ENCODE data around the gene ERC1. TPM values are rescaled to one million over a fixed set of nuclear protein-coding genes. Genes with fewer than 3 reads are reported as not detected.

ERC1 gene
- total and polyA plus RNA-seq, 5 experiments from 2014 or later = 14.0 to 51.9 (median 22.5) TPM

DNA sequence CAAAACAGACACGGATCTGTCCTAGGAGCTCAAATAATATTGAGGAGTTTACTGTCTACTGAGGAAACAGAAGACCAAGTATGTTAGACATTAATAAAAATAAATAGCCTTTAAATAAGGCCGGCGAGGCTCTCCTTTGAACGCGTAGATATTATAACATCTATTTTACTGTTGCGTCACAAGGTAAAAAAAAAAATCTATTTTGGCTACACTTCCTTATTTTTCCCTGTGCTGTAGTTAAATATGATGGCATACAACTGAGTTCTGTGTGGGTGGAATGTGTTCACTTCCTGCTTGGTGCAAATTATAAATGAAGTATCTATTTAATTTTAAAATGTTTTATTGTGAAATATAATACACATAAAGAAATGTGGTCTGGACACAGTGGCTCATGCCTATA, 24.3 kb upstream of the ERC1 start:
- DNase-seq (no peak), ATAC-seq (no peak)
- H3K27ac Mint-ChIP-seq = peak overlapping the region in 1 of 10 donors; percentile 15
- no peaks in the 10 kb centered on the region for H3K27me3 Mint-ChIP-seq
- H3K4me1 Mint-ChIP-seq = no peaks in the 10 kb centered on the region
- no peak overlapping the region for H3K4me3 Mint-ChIP-seq
- H3K36me3 Mint-ChIP-seq = no peaks in the 10 kb centered on the region
- H3K9me3 Mint-ChIP-seq = no peaks in the 10 kb centered on the region
- POLR2A ChIA-PET = no interaction called here

DNA sequence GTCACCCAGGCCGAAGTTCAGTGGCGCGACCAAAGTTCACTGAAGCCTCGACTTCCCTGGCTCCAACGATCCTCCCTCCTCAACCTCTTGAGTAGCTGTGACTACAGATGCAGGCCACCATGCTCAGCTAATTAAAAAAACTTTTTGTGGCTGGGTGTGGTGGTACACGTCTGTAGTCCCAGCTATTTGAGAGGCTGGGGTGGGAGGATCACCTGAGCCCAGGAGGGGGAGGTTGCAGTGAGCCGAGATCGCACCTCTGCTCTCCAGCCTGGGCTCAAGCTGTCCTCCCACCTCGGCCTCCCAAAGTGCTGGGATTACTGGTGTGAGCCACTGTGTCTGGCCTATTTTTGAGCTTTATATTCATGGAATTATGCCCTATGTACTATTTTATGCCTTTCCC, 23.4 kb upstream of the ERC1 start:
- Mint-ChIP-seq H3K36me3 (no peaks in the 10 kb centered on the region), H3K4me3 (no peak overlapping the region), H3K4me1 (no peaks in the 10 kb centered on the region), H3K9me3 (no peaks in the 10 kb centered on the region), H3K27ac (peak overlapping the region in 1 of 10 donors; percentile 71), H3K27me3 (no peaks in the 10 kb centered on the region)
- ATAC-seq = no peak
- no peak for DNase-seq
- POLR2A ChIA-PET = no interaction called here

DNA sequence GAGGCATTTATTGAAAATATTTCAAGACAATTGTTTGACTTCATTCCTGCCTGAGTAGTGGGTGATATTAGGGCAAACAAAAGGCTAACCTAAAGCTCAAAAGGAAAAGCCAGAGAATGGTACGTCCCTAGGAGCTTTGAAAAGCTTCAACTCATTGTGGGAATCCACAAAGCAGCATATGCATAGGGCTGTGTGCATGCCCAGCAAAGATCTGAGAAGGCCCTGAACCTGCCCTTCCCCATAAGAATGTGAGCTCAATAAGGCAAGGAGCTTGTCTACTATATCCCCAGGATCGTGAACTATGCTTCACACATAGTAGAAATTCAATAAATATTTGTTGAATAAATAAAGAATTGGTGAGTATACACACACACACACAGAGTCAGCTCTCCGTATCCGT, 22.5 kb upstream of the ERC1 start:
- Mint-ChIP-seq H3K4me1 (no peaks in the 10 kb centered on the region), H3K9me3 (no peaks in the 10 kb centered on the region), H3K27me3 (no peaks in the 10 kb centered on the region), H3K4me3 (no peak overlapping the region), H3K36me3 (no peaks in the 10 kb centered on the region), H3K27ac (no peak overlapping the region)
- no peak for ATAC-seq
- DNase-seq = no peak
- POLR2A ChIA-PET = no interaction called here

DNA sequence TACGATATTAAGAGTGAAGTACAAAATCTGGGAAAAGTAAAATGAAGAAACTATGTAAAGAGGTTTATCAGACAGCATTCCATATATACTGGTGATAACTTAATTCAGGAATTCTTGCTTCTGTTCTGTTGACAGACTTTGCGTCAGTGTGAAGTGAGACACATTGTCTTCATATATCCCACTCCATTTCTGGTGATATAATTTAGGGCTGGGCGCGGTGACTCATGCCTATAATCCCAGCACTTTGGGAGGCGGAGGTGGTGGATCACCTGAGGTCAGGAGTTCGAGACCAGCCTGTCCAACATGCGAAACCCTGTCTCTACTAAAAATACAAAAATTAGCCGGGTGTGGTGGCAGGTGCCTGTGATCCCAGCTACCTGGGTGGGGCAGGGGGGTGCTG, 21.2 kb upstream of the ERC1 start:
- ATAC-seq (no peak), DNase-seq (no peak)
- no peaks in the 10 kb centered on the region for H3K36me3 Mint-ChIP-seq
- H3K9me3 Mint-ChIP-seq = no peaks in the 10 kb centered on the region
- H3K4me3 Mint-ChIP-seq = no peak overlapping the region
- no peaks in the 10 kb centered on the region for H3K4me1 Mint-ChIP-seq
- POLR2A ChIA-PET = interaction anchor here (0.7 kb wide), 1 partner anchor 54 kb away, joined by 3 read pairs; no protein-coding TSS in a partner anchor
- no peak overlapping the region for H3K27ac Mint-ChIP-seq
- H3K27me3 Mint-ChIP-seq = no peaks in the 10 kb centered on the region

DNA sequence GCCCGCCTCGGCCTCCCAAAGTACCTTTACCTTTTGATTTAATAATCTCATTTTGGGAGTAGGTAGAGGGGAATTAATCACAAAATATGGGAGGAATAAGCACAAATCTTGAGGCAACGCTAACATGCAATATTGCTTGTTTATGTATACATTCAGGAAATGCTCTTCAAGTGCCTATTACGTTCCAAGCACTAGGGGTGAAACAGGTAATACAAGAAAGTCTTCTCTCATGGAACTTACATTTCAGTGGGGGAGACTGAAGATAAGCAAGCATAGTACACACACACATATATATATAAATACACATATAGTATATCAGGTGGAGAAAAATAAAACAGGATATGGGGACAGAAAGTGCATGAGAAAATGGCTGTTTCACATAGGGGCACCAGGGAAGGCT, 19.0 kb upstream of the ERC1 start:
- POLR2A ChIA-PET = no interaction called here
- no peak overlapping the region for H3K27ac Mint-ChIP-seq
- no peaks in the 10 kb centered on the region for H3K27me3 Mint-ChIP-seq
- H3K4me3 Mint-ChIP-seq = no peak overlapping the region
- ATAC-seq (no peak), DNase-seq (no peak)
- H3K36me3 Mint-ChIP-seq = no peaks in the 10 kb centered on the region
- no peaks in the 10 kb centered on the region for H3K4me1 Mint-ChIP-seq
- H3K9me3 Mint-ChIP-seq = no peaks in the 10 kb centered on the region

DNA sequence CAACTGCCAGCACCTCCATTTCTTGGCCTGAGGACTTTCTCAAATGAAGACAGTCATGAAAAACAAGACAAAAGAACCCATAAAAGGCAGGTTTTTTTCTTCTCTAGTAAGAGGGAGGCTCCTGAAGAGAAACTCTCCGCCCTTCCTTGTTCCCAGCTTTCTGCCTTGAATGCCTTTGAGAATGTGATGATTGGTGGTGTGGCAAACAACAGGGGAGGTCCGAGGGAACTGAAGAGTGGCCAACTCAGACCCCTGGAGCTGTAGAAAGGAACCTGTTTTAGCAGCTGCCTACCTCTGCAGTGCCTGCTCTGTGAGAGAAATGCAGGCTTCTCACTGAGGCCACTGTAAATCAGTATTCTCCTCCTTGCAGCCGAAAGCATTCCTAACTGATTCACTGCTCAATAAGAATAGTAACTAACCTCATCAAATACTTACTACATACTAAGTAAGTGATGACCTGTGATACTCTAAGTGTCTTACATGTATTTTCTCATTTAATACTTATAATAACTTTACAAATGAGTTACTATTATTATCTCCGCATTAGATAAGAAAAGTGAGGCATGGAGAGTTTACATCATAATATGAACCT, 16.7 kb upstream of the ERC1 start:
- Mint-ChIP-seq H3K4me1 (no peaks in the 10 kb centered on the region), H3K27ac (no peak overlapping the region), H3K9me3 (no peaks in the 10 kb centered on the region), H3K36me3 (no peaks in the 10 kb centered on the region), H3K27me3 (no peaks in the 10 kb centered on the region), H3K4me3 (no peak overlapping the region)
- no peak for ATAC-seq
- no peak for DNase-seq
- POLR2A ChIA-PET = interaction anchor here (0.5 kb wide), 1 partner anchor 30 kb away, joined by 8 read pairs; no protein-coding TSS in a partner anchor

DNA sequence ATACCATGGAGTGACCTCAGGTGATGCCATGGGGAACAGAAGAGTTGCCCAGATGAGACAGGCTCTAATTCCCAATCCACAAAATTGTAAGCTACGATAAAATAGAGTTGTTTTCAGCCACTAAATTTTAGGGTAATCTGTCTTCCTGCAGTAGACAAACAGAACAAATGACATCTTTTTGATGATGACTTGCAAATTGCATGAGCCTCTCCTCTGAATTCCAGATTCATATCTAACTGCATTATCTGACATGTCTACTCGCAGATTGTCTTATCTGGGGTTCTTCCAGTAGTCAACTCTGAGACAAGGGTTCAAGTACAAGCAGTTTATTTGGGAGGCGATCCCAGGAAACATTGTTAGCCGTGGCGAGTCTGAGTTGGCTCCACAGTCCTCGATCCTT, 14.4 kb upstream of the ERC1 start:
- Mint-ChIP-seq H3K4me3 (no peak overlapping the region), H3K27me3 (no peaks in the 10 kb centered on the region), H3K4me1 (no peaks in the 10 kb centered on the region), H3K9me3 (no peaks in the 10 kb centered on the region), H3K36me3 (no peaks in the 10 kb centered on the region), H3K27ac (no peak overlapping the region)
- ATAC-seq (no peak), DNase-seq (no peak)
- POLR2A ChIA-PET = no interaction called here

DNA sequence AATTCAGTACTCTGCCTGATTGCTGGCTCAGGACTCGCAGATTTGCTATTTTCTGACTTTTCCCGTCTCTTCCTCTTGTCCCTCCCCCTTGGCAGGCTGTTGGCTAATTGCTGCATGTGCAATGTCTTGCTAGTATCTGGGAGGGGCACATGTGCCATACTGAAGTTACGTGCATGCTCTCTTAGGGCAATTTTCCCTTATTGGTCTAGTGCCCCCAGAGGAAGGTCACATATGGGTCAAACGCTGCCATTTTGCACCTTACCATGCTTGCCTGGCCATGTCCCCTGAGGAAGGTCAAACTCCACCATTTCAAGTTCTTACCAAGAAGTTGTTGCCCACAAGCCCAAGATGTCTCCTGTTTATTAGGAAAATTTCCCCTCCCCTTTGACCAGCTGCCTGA, 13.9 kb upstream of the ERC1 start:
- POLR2A ChIA-PET = interaction anchor here (1.6 kb wide), 1 partner anchor 13 kb away, joined by 5 read pairs; no protein-coding TSS in a partner anchor
- no peaks in the 10 kb centered on the region for H3K36me3 Mint-ChIP-seq
- no peaks in the 10 kb centered on the region for H3K9me3 Mint-ChIP-seq
- H3K4me1 Mint-ChIP-seq = no peaks in the 10 kb centered on the region
- no peak for DNase-seq
- ATAC-seq = no peak
- no peak overlapping the region for H3K4me3 Mint-ChIP-seq
- H3K27me3 Mint-ChIP-seq = no peaks in the 10 kb centered on the region
- H3K27ac Mint-ChIP-seq = no peak overlapping the region

DNA sequence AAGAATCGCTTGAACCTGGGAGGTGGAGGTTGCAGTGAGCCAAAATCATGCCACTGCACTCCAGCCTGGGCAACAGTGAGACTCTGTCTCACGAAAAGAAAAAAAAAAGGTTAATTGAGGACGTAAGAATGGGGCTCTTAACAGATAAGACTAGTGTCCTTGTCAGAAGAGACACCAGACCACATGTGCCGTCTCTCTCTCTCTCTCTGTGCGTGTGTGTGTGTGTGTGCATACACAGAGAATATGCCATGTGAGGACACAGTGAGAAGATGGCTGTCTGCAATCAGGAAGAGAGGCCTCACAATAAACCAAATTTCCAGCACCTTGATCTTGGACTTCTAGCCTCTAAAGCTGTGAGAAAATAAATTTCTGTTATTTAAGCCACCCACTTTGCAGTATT, 11.7 kb upstream of the ERC1 start:
- POLR2A ChIA-PET = interaction anchor here (0.7 kb wide), 1 partner anchor 138 kb away, joined by 3 read pairs; no protein-coding TSS in a partner anchor
- ATAC-seq (no peak), DNase-seq (no peak)
- H3K9me3 Mint-ChIP-seq = no peaks in the 10 kb centered on the region
- no peak overlapping the region for H3K4me3 Mint-ChIP-seq
- H3K4me1 Mint-ChIP-seq = no peaks in the 10 kb centered on the region
- no peaks in the 10 kb centered on the region for H3K27me3 Mint-ChIP-seq
- H3K36me3 Mint-ChIP-seq = no peaks in the 10 kb centered on the region
- H3K27ac Mint-ChIP-seq = no peak overlapping the region

DNA sequence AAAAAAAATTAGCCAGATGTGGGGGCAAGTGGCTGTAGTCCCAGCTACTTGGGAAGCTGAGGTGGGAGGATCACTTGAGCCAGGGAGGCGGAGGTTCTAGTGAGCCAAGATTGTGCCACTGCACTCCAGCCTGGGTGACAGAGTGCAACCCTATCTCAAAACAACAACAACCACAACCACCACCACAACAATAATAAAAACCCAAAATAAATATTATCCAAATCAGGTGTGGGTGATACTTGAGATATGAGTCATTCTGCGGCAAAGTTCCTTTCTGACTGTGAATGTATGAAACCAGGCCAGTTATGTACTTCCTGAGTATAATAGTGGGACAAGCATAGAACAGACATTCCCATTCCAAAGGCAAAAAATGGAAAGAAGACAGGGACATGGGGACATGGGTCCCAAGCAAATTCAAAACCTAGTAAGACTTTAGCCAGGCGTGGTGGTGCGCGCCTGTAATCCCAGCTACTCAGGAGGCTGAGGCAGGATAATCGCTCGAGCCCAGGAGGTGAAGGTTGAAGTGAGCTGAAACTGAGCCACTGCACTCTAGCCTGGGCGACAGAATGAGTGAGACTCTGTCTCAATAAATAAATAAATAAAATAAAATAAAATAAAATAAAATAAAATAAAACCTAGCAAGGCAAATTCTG, 9.7 kb upstream of the ERC1 start:
- Mint-ChIP-seq H3K27ac (no peak overlapping the region), H3K9me3 (no peaks in the 10 kb centered on the region), H3K4me1 (no peaks in the 10 kb centered on the region), H3K4me3 (no peak overlapping the region), H3K36me3 (no peaks in the 10 kb centered on the region), H3K27me3 (no peaks in the 10 kb centered on the region)
- ATAC-seq (no peak), DNase-seq (no peak)
- POLR2A ChIA-PET = no interaction called here

DNA sequence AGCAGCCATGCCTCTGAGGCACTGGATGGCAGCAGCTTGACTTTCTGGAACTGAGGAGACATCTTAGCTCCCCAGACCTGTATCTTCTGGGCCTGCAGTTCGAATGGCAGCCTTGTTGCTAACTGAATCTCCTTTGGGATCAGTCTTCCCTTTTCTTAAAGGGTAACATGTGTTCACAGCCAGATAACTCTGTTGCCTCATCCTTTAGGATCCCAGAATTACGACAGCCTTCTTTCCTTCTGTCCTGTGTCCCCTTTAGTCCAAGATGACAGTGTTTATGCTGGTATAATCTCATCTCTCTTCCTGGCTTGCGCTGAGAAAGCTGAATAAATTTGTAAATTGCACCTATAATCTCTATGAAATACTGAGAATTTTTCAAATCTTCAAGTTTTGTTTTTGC, 9.1 kb upstream of the ERC1 start:
- DNase-seq (no peak), ATAC-seq (no peak)
- H3K9me3 Mint-ChIP-seq = no peaks in the 10 kb centered on the region
- no peaks in the 10 kb centered on the region for H3K4me1 Mint-ChIP-seq
- no peaks in the 10 kb centered on the region for H3K36me3 Mint-ChIP-seq
- POLR2A ChIA-PET = no interaction called here
- no peak overlapping the region for H3K4me3 Mint-ChIP-seq
- H3K27me3 Mint-ChIP-seq = no peaks in the 10 kb centered on the region
- H3K27ac Mint-ChIP-seq = peak overlapping the region in 1 of 10 donors; percentile 1

DNA sequence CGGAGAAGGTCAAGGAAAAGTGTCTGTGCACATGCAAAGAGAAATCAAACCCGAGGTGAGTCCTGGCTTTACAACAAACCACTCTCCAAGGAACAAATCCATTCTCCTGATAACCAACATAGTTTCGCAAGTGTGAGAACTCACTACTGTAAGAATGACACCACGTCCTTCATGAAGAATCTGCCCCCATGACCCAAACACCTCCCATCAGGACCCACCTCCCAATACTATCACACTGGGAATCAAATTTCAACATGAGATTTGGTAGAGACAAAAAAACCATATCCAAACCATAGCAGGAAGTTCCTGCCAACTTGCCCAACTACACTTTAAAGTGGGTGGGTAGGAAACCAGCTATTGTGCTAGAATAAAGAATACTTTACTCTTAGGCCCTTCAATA, 2.4 kb upstream of the ERC1 start:
- Mint-ChIP-seq H3K27me3 (no peaks in the 10 kb centered on the region), H3K36me3 (peaks cover 0 to 1% (median 0%) of the 10 kb centered on the region in 3 donors), H3K27ac (peak overlapping the region in 9 of 10 donors; percentile 45 to 97 (median 91)), H3K4me3 (peak overlapping the region; percentile 0 to 96 (median 90)), H3K9me3 (no peaks in the 10 kb centered on the region), H3K4me1 (peaks cover 23 to 40% (median 39%) of the 10 kb centered on the region in 4 donors)
- DNase-seq (peak in 2 of 10 donors; percentile 19 to 28), ATAC-seq (no peak)
- POLR2A ChIA-PET = interaction anchor here (1.4 kb wide), 1 partner anchor 39 kb away, joined by 6 read pairs; the partner anchor contains the start of gene RAD52

DNA sequence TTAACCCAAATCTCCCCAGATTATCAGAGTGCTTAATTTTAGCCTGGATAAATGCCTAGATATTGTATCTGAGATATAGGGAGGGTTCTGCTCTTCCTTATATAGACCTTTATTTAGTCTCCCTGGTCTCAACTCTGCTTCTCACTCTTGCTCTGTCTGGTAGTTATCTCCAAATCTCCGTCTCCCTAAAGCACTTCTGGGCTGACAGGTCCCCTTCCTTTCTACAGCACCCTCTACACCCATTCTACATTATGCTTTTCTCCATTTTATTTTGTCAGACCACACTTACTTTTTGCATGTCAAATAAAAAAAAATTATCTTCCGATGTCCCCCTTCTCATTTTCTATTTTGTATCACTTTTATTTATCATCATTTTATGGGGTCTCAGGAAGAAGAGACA, 2.0 kb upstream of the ERC1 start:
- Mint-ChIP-seq H3K4me1 (peaks cover 23 to 40% (median 39%) of the 10 kb centered on the region in 4 donors), H3K27me3 (no peaks in the 10 kb centered on the region), H3K9me3 (no peaks in the 10 kb centered on the region), H3K4me3 (peak overlapping the region; percentile 20 to 96 (median 90)), H3K27ac (peak overlapping the region; percentile 63 to 97 (median 92)), H3K36me3 (peaks cover 0 to 1% (median 0%) of the 10 kb centered on the region in 3 donors)
- no peak for ATAC-seq
- POLR2A ChIA-PET = interaction anchor here (1.4 kb wide), 1 partner anchor 39 kb away, joined by 6 read pairs; the partner anchor contains the start of gene RAD52
- no peak for DNase-seq
